Lung (tissue), 12 donors: Measurements from ENCODE around the gene INPP4B. TPM values are rescaled to one million over a fixed set of nuclear protein-coding genes. Genes with fewer than 3 reads are reported as not detected.

Experiments
- ATAC-seq: fragments of 200-7000 bp; cut with Tn5 transposase; one replicate; pipeline ENCODE4 v1.9.1; 2020; ENCODE audit warnings: moderate number of reproducible peaks; ENCODE audit not compliant: insufficient read depth, low FRiP score
- DNase-seq, 3 donors: peaks; one replicate each; pipeline ENCODE4 v3.0.0-alpha.2; 2013 to 2017
- H3K27ac ChIP-seq, 2 donors: one replicate each; pipeline ENCODE4 v1.5.1; 2013; ENCODE audit warnings: mild to moderate bottlenecking in 2 of 2, moderate library complexity in 2 of 2, control low read depth in 1 of 2, inconsistent platforms in 1 of 2, low read depth in 1 of 2, low read length in 1 of 2
- H3K27me3 ChIP-seq, 3 donors: one replicate each; pipeline ENCODE4 v1.5.1; 2013; ENCODE audit warnings: low read length in 2 of 3; ENCODE audit not compliant: control insufficient read depth in 3 of 3, insufficient read depth in 3 of 3
- H3K36me3 ChIP-seq, 4 donors: one replicate each; pipeline ENCODE4 v1.5.1; 2013; ENCODE audit warnings: low read length in 4 of 4, mild to moderate bottlenecking in 1 of 4, moderate library complexity in 1 of 4; ENCODE audit not compliant: control insufficient read depth in 4 of 4, insufficient read depth in 4 of 4
- H3K4me1 ChIP-seq, 5 donors: one replicate each; pipeline ENCODE4 v1.5.1; 2013; ENCODE audit warnings: low read length in 5 of 5, mild to moderate bottlenecking in 2 of 5, moderate library complexity in 1 of 5; ENCODE audit not compliant: control insufficient read depth in 5 of 5, insufficient read depth in 5 of 5
- H3K4me3 ChIP-seq: one replicate; pipeline ENCODE4 v1.5.1; 2013; ENCODE audit warnings: mild to moderate bottlenecking, control low read depth, moderate library complexity
- H3K9ac ChIP-seq, 2 donors: one replicate each; pipeline ENCODE4 v1.5.1; 2013; ENCODE audit warnings: low read length in 2 of 2, control low read depth in 1 of 2; ENCODE audit not compliant: insufficient read depth in 1 of 2
- H3K9me3 ChIP-seq, 4 donors: one replicate each; pipeline ENCODE4 v1.5.1; 2013; ENCODE audit warnings: low read length in 3 of 4, mild to moderate bottlenecking in 1 of 4, moderate library complexity in 1 of 4; ENCODE audit not compliant: control insufficient read depth in 4 of 4, insufficient read depth in 3 of 4
- CTCF ChIP-seq: IDR thresholded peaks from 2 replicates; pipeline ENCODE4 v1.5.1; 2012; ENCODE audit warnings: mild to moderate bottlenecking; ENCODE audit errors: control extremely low read depth, extremely low read depth
- WGBS, 2 donors: extraction: QIAGEN DNeasy Blood & Tissue Kit; methylation state at CpG; one replicate each; pipeline ENCODE4 v1.1.7; 2013; 5-methylcytosine and 5-hydroxymethylcytosine counted together
- polyA plus RNA-seq, 2 donors: library from polyadenylated mRNA; stranded (reverse); fragments of 200-250 nt; gene quantifications; one replicate each; pipeline ENCODE4 v1.2.1, GENCODE V29; 2013
- total RNA-seq, 2 donors: library from RNA; depleted of rRNA in 1 of 2; stranded (reverse); fragments of >200 nt in 1 of 2; gene quantifications; one replicate each; pipeline ENCODE4 v1.2.1, GENCODE V29; 2014 to 2021
- donor health status: control.
- donor health status: control.
- donor health status: Bipolar disorder and iron deficiency.
- donor health status: healthy.
- donor health status: DM: yes; HTN: yes; CAD: no.

The INPP4B gene
- total and polyA plus RNA-seq, 4 donors, result 2.4 to 32.6 (median 5.6) TPM

DNA sequence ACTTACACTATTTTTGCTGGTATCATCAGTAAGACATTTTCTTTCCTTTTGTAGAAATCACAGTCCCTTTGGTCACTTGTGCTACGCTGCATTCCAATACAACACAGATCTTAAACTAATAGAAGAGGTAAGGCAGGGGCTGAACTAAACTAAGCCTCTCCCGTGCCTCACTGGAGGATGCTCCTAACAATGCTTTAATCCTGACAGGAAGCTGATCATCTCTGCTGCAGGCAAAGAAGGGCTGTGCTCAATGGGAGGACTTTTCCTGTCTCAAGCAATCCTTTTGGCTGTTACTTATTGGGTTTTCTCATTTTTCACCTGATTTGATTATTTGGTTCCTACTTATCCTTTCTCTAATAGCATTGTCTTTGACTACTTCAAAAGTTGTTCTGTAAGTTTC lies 583.1 kb downstream of the INPP4B start:
- Histone ChIP-seq H3K27ac (no peak overlapping the region), H3K36me3 (no peaks in the 10 kb centered on the region), H3K9me3 (no peaks in the 10 kb centered on the region), H3K4me3 (no peak overlapping the region), H3K9ac (no peak overlapping the region), H3K27me3 (no peaks in the 10 kb centered on the region), H3K4me1 (peaks cover 0 to 8% (median 0%) of the 10 kb centered on the region in 5 donors)
- no peak for ATAC-seq
- WGBS, 2 donors, result 67 to 85% methylated on average over 2 of the region's 2 CpGs
- no peak for TF ChIP-seq CTCF
- DNase-seq, result no peak

GRCh38 chr4:142248946-142249345 lies 597.2 kb downstream of the INPP4B start:
- Histone ChIP-seq H3K9ac (no peak overlapping the region), H3K27ac (no peak overlapping the region), H3K36me3 (no peaks in the 10 kb centered on the region), H3K27me3 (no peaks in the 10 kb centered on the region), H3K9me3 (no peaks in the 10 kb centered on the region), H3K4me3 (no peak overlapping the region), H3K4me1 (peaks cover 0 to 10% (median 0%) of the 10 kb centered on the region in 5 donors)
- ATAC-seq (no peak), DNase-seq (no peak)
- no peak for TF ChIP-seq CTCF
- WGBS, 2 donors, result 84 to 93% methylated on average over 1 of the region's 1 CpG

GRCh38 chr4:142243255-142243654 lies 602.8 kb downstream of the INPP4B start:
- no peak overlapping the region for H3K27ac ChIP-seq
- WGBS, 2 donors, result 69 to 75% methylated on average over 2 of the region's 2 CpGs
- H3K9me3 ChIP-seq, result no peaks in the 10 kb centered on the region
- no peaks in the 10 kb centered on the region for H3K36me3 ChIP-seq
- ATAC-seq (no peak), DNase-seq (peak in 1 of 3 donors; percentile 32)
- no peak overlapping the region for H3K4me3 ChIP-seq
- H3K9ac ChIP-seq, result no peak overlapping the region
- peaks cover 0 to 10% (median 0%) of the 10 kb centered on the region in 5 donors for H3K4me1 ChIP-seq
- no peak for TF ChIP-seq CTCF
- no peaks in the 10 kb centered on the region for H3K27me3 ChIP-seq

DNA sequence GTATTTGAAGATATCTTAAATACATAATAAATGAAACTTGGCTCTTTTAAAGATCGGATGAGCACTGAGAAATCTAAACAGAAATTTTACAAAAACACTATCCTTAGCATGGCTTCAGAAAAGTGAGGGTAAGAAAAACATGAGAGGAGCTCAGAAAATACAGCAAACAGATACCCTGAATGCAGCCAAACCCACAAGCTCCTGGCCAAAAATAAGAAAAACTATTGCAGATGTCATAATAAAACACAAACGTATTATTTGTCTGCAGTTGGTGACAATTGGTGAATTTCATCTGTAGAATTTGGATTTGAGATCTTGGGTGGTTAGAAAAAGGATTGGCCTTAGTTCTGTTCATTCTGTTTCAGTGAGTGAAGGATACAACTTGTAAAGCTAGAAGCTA lies 603.9 kb downstream of the INPP4B start:
- Histone ChIP-seq H3K36me3 (no peaks in the 10 kb centered on the region), H3K4me1 (peaks cover 0 to 10% (median 0%) of the 10 kb centered on the region in 5 donors), H3K9me3 (no peaks in the 10 kb centered on the region), H3K9ac (no peak overlapping the region), H3K27me3 (no peaks in the 10 kb centered on the region), H3K4me3 (no peak overlapping the region), H3K27ac (no peak overlapping the region)
- ATAC-seq (no peak), DNase-seq (no peak)
- WGBS, 2 donors, result 68 to 88% methylated on average over 2 of the region's 2 CpGs
- no peak for TF ChIP-seq CTCF
